ENCODE data around the gene HEBP2.

Gene HEBP2

GRCh38 chr6:138455746-138456400, 51.9 kb downstream of the HEBP2 start:
- no peak for DNase-seq

GRCh38 chr6:138456401-138456790, 52.4 kb downstream of the HEBP2 start:
- DNase-seq = no peak

GRCh38 chr6:138461647-138462046, 57.6 kb downstream of the HEBP2 start:
- no peak for DNase-seq

- no peak for DNase-seq
Observed at GRCh38 chr6:138464085-138464484, 60.1 kb downstream of the HEBP2 start.

GRCh38 chr6:138465007-138465645, 61.1 kb downstream of the HEBP2 start:
- DNase-seq = no peak

GRCh38 chr6:138467901-138468300, 63.9 kb downstream of the HEBP2 start:
- no peak for DNase-seq

- DNase-seq = no peak
Observed at GRCh38 chr6:138468320-138469015, 64.4 kb downstream of the HEBP2 start.
